GM21786 (cell line): ENCODE measurements around the gene COL6A2.
"Not testable (repeated sequence)": the region's sequence is repeated elsewhere in the genome, so short reads cannot be mapped to it uniquely, and the experiment has no call there.

Experiments
- ATAC-seq: cut with Tn5 transposase; IDR thresholded peaks from one replicate; pipeline ENCODE4 v1.9.1; 2021; ENCODE audit not compliant: unreplicated experiment

The COL6A2 gene

DNA sequence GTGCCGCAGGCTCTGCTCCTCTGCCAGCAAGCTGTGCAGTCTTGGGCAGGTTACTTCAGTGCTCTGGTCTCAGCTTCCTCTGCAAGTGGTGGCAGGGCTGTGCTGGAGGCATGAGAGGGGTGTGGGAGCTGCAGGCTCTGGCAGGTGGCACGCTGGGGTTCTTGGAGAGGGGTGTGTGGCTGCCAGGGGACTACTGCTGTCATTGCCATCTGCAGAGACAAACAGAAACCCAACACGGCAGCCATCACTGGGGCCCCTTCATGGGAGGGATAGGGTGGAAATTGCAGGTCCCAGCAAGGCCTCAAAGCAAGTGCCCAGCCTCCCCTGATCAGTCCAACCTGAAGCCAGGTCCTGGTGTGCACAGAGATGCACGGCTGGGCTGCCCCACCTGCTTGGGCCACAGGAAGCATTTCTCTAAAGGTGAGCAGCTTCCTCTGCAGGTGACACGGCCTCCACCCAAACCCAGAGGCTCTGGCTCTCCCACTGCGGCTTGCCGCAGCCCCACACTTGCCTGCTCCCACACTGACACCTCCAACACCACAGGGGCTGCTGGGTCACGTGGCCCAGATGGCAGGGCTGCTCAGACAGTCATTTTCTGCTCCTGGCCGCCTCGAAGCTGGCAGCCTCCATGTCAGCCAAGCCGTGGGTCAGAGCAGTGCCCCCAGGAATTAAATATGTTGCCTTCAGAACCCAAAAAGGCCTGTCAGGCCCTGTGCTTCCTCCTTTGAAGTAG lies 4.1 kb upstream of the COL6A2 start:
- ATAC-seq, result no peak

DNA sequence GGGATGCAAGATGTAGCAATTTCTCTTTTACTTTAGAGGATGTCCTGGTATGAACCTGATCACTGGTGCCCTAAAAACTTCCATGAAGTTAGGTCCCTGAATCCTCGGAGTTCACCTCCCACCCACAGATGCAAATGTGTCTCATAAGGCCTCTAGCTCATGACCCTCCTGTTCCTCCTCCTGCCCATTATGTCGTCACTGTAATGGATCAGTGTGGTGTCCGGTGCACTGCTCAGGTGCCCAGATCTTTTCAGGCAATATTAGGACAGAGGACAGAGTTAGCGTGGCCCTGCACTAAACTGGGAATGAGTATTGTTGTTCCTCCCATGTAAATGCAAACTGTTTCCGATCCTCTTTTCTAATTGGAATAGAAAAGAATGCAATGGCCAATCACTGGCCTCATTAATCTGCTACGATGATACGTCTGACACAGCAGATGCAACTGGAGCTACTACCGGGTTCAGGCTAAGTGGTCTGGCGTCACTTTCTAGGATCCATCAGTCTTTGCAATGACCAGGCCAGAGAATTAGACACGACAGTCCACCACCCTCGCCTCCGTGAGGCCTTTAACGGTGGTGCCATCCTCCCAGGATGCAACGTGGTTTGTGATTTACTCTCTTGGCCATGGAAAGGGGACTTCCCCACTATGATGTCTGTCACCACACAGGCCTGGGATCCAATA lies 3.4 kb upstream of the COL6A2 start:
- ATAC-seq, result no peak

DNA sequence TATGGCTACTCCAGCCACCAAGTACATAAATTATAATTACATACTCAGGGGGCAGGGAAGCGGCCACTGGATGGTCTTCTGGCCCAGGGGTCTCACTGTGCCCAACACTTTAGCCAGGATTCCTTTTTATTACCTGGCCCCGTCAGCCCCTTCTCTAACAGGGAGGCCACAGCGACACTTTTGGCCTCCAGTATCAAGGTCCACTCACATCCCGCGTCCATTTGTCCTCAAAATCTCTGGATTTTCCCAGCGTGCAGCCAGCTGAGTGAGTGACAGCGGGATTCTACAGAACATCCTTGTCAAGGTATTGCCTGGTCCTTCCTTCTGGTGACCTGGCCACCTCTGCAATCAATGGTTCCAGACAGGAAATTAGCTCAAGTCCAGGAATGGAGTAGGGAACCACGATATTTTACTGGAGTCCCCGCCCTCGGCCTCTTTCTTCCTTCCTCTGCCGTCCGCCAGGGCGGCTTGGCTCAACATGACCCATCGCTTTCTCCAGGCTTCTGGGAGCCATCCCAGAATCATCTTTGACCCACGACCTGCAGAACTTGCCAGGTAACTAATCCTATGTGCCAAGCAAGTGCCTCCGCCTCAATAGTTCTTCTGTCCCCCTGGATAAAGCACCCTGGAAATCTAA lies 2.7 kb upstream of the COL6A2 start:
- ATAC-seq, result no peak

DNA sequence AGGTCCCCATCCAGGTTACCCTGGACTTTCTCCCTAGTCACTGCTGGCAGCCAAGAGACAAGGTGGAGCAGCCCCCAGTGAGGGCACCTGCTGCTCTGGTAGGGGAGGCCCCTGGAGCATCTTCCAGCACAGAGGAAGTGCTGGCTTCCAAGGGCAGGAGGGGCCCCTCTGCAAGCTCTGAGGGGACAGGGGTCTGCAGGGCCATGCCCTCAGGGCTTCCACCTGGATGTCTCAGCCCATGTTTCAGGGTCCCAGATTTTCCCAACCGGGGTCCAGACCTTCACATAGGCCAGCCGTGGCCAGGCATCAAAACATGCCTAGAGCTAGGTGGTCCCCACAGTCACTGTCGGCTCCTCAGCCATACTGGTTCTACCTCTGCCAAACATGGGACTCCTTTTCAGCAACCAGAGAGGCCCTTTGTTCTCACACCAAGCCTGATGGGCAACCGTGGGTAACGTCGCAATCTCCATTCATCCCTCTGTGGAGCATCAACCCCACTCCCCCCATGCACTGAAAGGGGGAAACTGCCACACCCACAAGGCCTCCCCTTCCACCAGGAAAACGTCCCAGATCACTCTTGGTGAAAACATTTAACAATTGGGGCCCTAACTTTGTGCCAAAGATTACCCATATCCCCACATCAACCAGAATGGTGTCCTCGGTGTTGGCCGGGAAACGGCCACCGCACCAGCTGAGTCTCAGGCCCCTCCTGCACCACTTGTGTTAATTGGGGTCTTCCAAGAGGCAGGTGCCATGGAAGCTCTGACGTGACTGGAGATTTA lies 1.9 kb upstream of the COL6A2 start:
- ATAC-seq, result no peak

DNA sequence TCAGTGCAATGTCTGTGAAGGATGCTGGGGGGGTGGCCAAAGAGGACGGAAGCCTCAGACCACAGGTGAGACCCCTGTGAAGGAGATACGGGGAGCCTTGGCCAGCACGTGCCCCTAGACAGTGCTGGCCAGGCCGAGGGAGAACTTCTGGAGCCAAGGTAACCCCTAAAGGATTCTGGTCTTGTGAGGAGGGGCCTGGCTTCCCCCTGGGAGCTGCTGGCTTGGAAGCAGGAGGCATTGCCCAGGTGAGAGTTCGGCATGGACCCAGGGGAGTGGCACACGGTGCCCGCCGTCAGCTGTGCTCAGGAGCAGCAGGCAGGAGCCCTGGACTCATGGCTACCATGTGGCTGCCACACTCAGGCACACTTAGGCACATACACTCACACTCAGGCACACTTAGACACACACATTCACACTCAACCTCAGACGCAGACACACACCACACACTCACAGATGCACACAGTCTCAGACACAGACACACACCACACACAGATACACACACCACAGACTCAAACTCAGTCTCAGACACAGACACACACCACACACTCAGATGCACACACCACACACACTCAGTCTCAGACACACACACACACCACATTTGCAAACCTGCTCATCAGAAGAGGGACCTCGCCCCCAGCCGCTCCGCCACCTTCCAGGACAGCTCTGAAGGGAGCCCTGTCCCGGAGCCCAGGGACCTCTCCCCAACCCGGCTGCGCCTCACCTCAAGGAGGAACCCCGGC lies 1.1 kb upstream of the COL6A2 start:
- no peak for ATAC-seq

DNA sequence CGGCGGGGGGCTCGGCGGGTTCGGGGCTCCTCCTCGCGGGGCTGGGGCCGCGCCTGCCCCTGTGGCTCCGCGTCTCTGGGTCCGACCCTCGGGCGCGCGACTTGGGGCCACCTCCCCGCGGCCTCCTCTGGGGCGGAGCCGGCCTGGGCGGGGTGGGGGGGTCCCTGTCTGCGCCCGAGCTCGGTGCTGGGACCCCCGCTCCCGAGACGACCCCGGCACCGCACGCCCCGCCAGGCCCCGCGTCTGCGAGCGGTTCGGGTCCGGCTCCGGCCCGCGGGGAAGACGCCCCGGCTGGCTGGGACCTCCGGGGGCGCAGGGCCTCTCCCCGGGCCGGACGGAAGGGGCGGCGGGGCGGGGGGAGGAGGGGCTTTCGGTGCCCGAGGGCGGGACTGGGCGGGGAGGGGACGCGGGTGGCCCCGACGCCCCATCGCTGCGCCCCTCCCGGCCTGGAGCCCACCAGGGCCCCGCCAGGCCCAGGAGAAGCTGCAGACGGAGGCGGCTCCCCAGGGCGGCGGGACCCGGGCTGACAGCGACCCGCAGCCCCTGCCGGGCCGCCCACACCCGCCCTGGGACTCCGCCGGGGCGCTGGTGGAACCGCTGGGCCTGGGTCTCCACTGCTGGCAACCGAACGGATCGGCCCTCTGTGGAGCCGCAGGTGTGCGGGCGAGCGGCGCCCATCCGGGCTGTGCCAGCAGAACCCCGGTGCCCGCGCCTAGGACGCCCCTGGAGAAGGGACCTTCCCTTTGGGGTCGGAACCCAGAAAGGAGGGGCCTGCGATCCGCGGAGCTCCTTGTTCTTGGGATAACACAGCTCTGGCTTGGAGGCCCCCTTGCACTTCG lies 610 bp downstream of the COL6A2 start:
- ATAC-seq, result no peak

DNA sequence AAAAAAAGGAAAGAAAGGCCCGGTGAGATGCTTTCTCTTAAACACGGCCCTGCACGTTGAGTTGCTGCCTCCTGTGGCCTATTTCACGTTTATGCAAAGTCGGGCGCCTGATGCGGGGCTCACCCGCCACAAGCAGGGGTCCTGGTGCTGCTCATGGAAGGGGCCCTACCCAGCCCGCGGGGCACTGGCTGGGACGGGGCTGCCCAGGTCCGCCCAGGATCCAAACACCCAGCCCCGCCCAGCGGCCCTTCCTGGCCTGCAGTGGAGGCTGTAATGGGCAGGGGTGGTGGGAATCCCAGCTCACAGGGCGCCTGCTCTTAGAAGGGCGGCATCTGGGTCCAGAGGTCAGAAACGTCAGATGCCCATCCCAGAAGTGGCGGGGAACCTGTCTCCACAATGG lies 1.6 kb downstream of the COL6A2 start:
- no peak for ATAC-seq

DNA sequence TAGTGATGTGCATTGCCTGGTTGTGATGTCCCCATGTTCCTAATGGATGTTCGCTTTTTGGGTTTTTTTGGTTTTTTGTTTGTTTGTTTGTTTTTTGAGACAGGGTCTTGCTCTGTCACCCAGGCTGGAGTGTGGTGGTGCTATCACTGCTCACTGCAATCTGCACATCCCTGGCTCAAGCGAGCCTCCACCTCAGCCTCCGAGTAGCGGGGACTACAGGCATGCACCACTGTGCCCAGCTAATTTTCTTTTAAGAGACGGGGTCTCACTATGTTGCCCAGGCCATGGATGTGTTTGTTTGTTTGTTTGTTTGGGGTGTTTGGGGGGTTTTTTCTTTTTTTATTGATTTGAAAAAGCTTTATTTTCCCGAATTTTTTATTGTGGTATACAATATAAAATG lies 2.1 kb downstream of the COL6A2 start:
- ATAC-seq, result no peak

DNA sequence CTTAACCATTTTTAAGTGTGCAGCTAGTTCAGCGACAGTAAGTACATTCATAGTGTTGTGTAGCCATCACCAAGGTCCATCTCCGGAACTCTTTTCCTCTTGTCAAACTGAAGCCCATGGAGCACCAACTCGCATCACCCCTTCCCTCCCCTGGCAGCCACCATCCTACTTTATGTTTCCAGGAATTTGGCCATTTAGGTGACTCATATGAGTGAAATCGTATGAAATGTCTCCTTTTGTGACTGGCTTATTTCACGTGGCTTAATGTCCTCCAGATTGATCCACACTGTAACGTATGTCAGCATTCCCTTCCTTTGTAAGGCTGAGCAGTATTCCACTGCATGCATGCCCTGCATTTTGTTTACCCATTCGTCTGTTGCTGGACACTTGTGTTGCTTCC lies 2.5 kb downstream of the COL6A2 start:
- no peak for ATAC-seq

DNA sequence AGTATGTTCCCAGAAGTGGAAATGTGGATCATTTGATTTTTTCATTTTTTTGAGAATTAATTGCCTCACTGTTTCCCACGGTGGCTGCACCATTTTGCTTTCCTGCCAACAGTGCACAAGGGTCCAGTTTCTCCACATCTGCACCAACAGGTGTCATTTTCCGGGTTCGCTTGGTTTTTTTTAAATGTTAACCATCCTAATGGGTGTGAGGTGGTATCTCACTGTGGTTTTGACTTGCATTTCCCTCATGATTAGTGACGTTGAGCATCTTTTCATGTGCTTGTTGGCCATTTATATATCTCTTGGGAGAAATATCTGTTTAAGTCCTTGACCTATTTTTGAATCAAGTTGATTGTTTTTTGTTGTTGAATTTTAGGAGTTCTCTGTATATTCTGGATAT lies 3.0 kb downstream of the COL6A2 start:
- no peak for ATAC-seq

DNA sequence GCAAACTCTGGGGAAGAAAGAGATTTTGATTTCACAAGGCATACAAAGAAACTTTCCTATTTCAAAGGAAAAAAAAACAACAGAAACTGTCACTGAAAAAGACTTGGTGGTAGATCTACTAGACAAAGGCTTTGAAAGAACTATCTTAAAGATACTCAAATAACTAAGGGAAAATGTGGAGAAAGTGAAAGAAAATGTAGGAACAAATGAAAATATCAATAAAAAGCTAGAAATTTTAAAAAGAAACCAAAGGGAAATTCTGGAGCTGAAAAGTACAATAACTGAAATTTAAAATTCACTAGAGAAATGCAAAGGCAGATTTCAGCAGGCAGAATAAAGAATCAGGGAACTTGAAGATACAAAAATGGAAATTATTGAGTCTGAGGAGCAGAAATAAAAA lies 6.2 kb downstream of the COL6A2 start:
- no peak for ATAC-seq

DNA sequence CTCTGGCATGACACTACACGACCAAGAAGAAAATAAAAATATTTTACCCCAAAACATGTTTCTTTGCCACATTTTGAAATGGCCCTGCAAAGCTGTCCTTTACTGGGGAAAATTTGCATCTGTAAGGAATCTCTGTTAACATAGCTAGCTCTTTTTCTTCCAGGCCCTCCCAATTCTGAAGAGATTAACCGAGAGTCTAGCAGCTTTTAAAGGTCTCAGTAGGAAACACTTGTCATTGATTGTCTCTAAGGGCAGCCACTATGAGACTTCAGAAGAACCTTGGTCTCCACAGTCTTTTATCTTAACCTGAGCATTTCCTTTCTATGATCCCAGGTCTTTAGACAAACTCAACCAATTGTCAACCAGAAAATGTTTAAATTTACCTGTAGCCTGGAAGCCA lies 9.5 kb downstream of the COL6A2 start:
- ATAC-seq, result not testable (repeated sequence)

DNA sequence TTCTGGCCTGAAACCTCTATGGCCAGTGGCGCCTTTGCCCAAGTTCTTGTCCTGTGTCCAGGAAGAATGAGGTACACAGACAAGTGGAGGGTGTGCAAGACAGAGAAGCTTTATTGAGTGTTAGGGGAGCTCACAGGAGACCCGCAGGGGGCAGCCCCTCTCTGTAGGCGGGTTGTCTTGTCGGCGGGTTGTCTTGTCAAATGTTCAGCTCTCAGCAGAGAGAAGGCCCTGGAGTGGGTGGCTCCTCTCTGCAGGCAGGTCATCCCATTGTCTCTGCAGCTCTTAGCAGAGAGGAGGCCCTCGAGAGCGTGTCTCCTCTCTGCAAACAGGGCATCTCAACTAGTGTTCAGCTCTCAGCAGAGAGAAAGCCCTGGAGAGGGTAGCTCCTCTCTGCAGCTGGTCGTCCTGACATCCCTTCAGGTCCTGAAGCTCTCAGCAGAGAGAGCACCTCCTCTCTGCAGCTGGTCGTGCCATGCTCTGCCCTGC lies 11.0 kb downstream of the COL6A2 start:
- no peak for ATAC-seq

DNA sequence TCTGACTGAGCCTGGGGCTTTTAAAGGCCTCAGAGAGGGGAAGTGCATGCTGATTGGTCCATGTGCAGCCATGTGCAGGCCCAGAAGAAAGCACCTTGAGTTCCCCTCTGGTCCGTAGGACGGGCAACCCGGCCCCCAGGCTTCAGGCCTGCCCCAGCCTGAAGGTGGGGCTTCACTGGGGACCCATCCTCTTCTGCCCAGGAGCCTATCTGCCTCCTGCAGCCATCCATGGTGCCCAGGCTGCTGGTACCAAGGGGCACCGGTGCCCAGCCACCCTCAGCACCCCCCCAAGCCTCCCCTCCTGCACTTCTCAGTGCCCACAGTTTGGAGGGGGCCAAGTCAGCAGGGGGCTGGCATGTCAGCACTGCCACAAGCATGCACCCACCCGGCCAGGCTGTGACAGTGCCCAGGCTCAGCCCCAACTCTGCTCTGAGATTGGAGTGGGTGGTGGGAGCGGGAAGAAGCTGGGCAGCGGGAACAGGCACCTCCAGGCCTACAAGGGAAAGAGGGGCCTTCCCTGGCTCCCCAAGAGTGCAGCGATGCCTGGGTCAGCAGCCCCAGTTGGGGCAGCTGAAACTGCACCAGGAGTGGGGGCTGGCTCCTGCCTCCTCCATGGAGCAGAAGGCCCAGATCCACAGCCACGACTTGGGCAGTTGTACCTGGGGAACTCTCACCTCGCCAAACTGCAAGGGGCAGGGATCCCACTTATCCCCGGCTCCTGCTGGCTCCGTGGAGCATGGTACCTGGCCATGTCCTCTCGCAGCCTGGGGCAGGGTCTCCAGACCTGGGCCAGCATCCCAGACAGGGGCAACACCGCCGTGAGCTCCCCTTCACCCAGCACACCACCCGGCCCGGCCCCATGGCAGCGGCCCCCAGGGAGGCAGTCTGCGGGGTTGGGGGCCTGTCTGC lies 11.7 kb downstream of the COL6A2 start:
- ATAC-seq, result no peak

DNA sequence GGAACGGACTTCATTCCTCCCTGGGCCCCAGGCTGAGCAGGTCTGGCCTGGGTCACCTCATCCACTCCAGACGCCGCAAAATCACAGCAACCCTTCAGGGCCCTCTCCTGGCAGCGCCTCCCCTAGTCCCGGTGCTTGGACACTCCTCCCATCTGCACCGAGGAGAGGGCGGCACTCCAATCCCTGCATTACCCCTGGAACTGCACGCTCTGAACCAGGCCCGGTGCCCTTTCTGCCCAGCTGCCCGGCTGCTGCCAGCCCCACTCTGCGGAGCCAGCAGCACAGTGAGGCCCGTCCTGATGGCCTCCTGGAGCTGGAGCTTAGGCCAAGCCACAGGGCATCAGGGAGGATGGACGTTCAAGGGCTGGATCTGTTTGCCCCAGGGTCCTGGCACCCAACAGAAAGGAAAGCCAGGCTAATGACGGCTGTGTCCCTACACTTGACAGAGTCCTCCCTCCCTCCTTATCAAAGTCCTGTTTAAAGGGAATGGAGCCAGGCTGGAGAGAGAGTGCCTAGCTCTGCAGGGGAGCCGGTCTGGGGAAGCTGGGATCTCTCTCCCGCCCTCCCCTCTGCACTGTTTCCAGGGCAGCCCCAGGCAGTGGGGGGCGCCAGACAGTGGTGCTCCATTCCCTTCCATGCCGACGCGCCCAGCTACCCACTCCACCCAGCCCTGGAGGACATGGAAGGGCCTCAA lies 12.7 kb downstream of the COL6A2 start:
- no peak for ATAC-seq

DNA sequence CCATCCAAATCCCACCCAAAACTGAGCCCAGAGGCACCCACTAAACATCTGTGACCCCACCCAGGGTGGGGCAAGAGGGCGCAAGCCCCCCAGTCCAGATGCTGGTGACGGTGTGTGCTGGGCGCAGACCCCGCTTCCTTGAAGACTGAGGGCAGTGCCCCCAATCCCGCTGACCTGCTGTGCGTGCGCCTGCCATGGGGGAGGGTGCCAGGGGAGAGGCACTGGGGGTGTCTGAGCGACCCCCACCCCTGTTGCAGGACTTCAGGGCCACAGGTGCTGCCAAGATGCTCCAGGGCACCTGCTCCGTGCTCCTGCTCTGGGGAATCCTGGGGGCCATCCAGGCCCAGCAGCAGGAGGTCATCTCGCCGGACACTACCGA lies 13.3 kb downstream of the COL6A2 start:
- no peak for ATAC-seq

DNA sequence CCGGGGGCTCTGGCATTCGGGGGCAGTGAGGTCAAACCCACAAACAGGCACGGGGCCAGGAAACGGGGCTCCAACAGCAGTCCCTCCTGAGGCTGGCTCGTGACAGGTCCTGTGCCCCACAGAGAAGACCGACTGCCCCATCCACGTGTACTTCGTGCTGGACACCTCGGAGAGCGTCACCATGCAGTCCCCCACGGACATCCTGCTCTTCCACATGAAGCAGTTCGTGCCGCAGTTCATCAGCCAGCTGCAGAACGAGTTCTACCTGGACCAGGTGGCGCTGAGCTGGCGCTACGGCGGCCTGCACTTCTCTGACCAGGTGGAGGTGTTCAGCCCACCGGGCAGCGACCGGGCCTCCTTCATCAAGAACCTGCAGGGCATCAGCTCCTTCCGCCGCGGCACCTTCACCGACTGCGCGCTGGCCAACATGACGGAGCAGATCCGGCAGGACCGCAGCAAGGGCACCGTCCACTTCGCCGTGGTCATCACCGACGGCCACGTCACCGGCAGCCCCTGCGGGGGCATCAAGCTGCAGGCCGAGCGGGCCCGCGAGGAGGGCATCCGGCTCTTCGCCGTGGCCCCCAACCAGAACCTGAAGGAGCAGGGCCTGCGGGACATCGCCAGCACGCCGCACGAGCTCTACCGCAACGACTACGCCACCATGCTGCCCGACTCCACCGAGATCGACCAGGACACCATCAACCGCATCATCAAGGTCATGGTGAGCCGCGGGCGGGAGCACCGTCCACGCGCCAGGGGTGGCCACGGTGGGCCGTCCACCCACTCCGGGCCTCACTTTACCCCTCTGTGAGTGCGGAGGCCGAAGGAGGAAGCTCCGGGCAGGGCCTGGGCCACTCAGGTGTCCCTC lies 14.2 kb downstream of the COL6A2 start:
- no peak for ATAC-seq
